HepG2 (cell line): ENCODE measurements around the gene SPHK1. TPM values are rescaled to one million over a fixed set of nuclear protein-coding genes. Genes with fewer than 3 reads are reported as not detected.

Experiments used
- GTF2F1 ChIP-seq: fragments of 150-350 bp; IDR thresholded peaks from 2 replicates; pipeline ENCODE4 v1.6.1; 2014; ENCODE audit warnings: low read length
- HOXA3 ChIP-seq: sonication (generic); formaldehyde crosslinking; IDR thresholded peaks from 2 replicates; pipeline ENCODE4 v1.5.0; 2020; ENCODE audit warnings: missing genetic modification reagents
- MAFG ChIP-seq: sonication (generic); formaldehyde crosslinking; IDR thresholded peaks from 2 replicates; pipeline ENCODE4 v1.5.1; 2020; ENCODE audit warnings: mild to moderate bottlenecking, missing genetic modification reagents
- NCOA2 ChIP-seq: sonication (generic); formaldehyde crosslinking; IDR thresholded peaks from 2 replicates; pipeline ENCODE4 v1.8.0; 2022; ENCODE audit warnings: inconsistent platforms
- NCOA5 ChIP-seq: sonication (generic); formaldehyde crosslinking; IDR thresholded peaks from 2 replicates; pipeline ENCODE4 v1.4.0; 2020; ENCODE audit warnings: missing genetic modification reagents
- NFIB ChIP-seq: sonication (generic); formaldehyde crosslinking; IDR thresholded peaks from 2 replicates; pipeline ENCODE4 v1.9.0; 2021; ENCODE audit warnings: missing genetic modification reagents, mild to moderate bottlenecking, borderline replicate concordance
- POLR2A ChIP-seq, 2 experiments: IDR thresholded peaks; 2 replicates each; pipeline ENCODE4 v1.6.1; 2011; ENCODE audit warnings: low read depth in 2 of 2, low read length in 2 of 2, mild to moderate bottlenecking in 1 of 2, moderate library complexity in 1 of 2; ENCODE audit not compliant: insufficient read depth in 1 of 2
- POLR2AphosphoS2 ChIP-seq: IDR thresholded peaks from 2 replicates; pipeline ENCODE4 v1.6.1; 2011; ENCODE audit warnings: low read depth, low read length, improper control_type of control experiment
- SP140L ChIP-seq: sonication (generic); formaldehyde crosslinking; IDR thresholded peaks from 2 replicates; pipeline ENCODE4 v1.4.0; 2020; ENCODE audit warnings: missing genetic modification reagents, borderline replicate concordance
- SRY ChIP-seq: sonication (generic); formaldehyde crosslinking; IDR thresholded peaks from 2 replicates; pipeline ENCODE4 v1.8.0; 2022; ENCODE audit warnings: mild to moderate bottlenecking, missing genetic modification reagents
- ZC3H4 ChIP-seq: sonication (generic); formaldehyde crosslinking; IDR thresholded peaks from 2 replicates; pipeline ENCODE4 v1.4.0; 2020; ENCODE audit warnings: missing genetic modification reagents, borderline replicate concordance
- ZKSCAN1 ChIP-seq: fragments of 150-350 bp; IDR thresholded peaks from 2 replicates; pipeline ENCODE4 v1.6.1; 2014; ENCODE audit warnings: low read length
- ZKSCAN5 ChIP-seq: sonication (generic); formaldehyde crosslinking; IDR thresholded peaks from 2 replicates; pipeline ENCODE4 v1.5.1; 2020; ENCODE audit warnings: mild to moderate bottlenecking, missing genetic modification reagents
- ZNF224 ChIP-seq: sonication (generic); formaldehyde crosslinking; IDR thresholded peaks from 2 replicates; pipeline ENCODE4 v1.5.0; 2020; ENCODE audit warnings: mild to moderate bottlenecking, missing genetic modification reagents
- ZNF3 ChIP-seq: IDR thresholded peaks from 2 replicates; pipeline ENCODE4 v1.7.0; 2017; ENCODE audit warnings: inconsistent platforms
- ZNF343 ChIP-seq: sonication (generic); formaldehyde crosslinking; IDR thresholded peaks from 2 replicates; pipeline ENCODE4 v1.4.0; 2020; ENCODE audit warnings: mild to moderate bottlenecking, missing genetic modification reagents
- ZNF510 ChIP-seq: sonication (generic); formaldehyde crosslinking; IDR thresholded peaks from 2 replicates; pipeline ENCODE4 v1.4.0; 2020; ENCODE audit warnings: low read depth, mild to moderate bottlenecking, missing genetic modification reagents
- ZNF546 ChIP-seq: sonication (generic); formaldehyde crosslinking; conservative IDR thresholded peaks from 2 replicates; pipeline ENCODE4 v1.8.1; 2023; ENCODE audit warnings: mild to moderate bottlenecking, missing genetic modification reagents
- ZNF564 ChIP-seq: sonication (generic); formaldehyde crosslinking; IDR thresholded peaks from 2 replicates; pipeline ENCODE4 v1.8.1; 2023; ENCODE audit warnings: mild to moderate bottlenecking, missing genetic modification reagents
- ZNF589 ChIP-seq: sonication (generic); formaldehyde crosslinking; conservative IDR thresholded peaks from 2 replicates; pipeline ENCODE4 v1.8.0; 2022; ENCODE audit warnings: mild to moderate bottlenecking, moderate library complexity, missing genetic modification reagents
- ZNF878 ChIP-seq: sonication (generic); formaldehyde crosslinking; IDR thresholded peaks from 2 replicates; pipeline ENCODE4 v1.8.1; 2023; ENCODE audit warnings: mild to moderate bottlenecking, missing genetic modification reagents, moderate library complexity
- ZSCAN31 ChIP-seq: sonication (generic); formaldehyde crosslinking; IDR thresholded peaks from 2 replicates; pipeline ENCODE4 v1.5.0; 2020; ENCODE audit warnings: low read depth, mild to moderate bottlenecking, missing genetic modification reagents
- polyA plus RNA-seq, 8 experiments: library from polyadenylated mRNA; depleted of rRNA in 3 of 8; stranded (reverse) in 7 of 8; unstranded in 1 of 8; fragments of >200 nt; fragmentation: Illumina TruSeq in 4 of 8; extraction: Trizol in 4 of 8; gene quantifications; 2 replicates each; pipeline versions ENCODE4 v1.2.1 to v1.2.3, GENCODE V29; 2011 to 2016; ENCODE audit warnings: low read depth in 4 of 8, missing spikeins in 1 of 8, mixed read lengths in 1 of 8; ENCODE audit not compliant: insufficient read depth in 1 of 8
- total RNA-seq, 5 experiments: library from RNA; depleted of rRNA; stranded (reverse); fragments of >200 nt; fragmentation: Illumina TruSeq; extraction: Trizol; gene quantifications; 2 replicates each; pipeline ENCODE4 v1.2.3, GENCODE V29; 2016; ENCODE audit warnings: low read depth in 1 of 5
- TF ChIP-seq, protein P1 (sequence below): sonication (generic); formaldehyde crosslinking; IDR thresholded peaks from 2 replicates; pipeline ENCODE4 v1.4.0; 2020; ENCODE audit warnings: missing genetic modification reagents
- TF ChIP-seq, protein P2 (sequence below): sonication (generic); formaldehyde crosslinking; IDR thresholded peaks from 2 replicates; pipeline ENCODE4 v1.8.0; 2022; ENCODE audit warnings: missing genetic modification reagents, mild to moderate bottlenecking, inconsistent platforms, borderline replicate concordance
- TF ChIP-seq, protein P3 (sequence below): IDR thresholded peaks from 2 replicates; pipeline ENCODE4 v1.6.1; 2016; ENCODE audit warnings: missing compliant biosample characterization, missing genetic modification reagents, borderline replicate concordance
- TF ChIP-seq, protein P4 (sequence below): sonication (generic); formaldehyde crosslinking; IDR thresholded peaks from 2 replicates; pipeline ENCODE4 v1.4.0; 2020; ENCODE audit warnings: low read depth, mild to moderate bottlenecking, missing genetic modification reagents

The SPHK1 gene
- total and polyA plus RNA-seq, 2 of the 13 experiments (the other 11 are each of a cell fraction or from before 2014, with no cell fraction given): 129 to 160 TPM

DNA sequence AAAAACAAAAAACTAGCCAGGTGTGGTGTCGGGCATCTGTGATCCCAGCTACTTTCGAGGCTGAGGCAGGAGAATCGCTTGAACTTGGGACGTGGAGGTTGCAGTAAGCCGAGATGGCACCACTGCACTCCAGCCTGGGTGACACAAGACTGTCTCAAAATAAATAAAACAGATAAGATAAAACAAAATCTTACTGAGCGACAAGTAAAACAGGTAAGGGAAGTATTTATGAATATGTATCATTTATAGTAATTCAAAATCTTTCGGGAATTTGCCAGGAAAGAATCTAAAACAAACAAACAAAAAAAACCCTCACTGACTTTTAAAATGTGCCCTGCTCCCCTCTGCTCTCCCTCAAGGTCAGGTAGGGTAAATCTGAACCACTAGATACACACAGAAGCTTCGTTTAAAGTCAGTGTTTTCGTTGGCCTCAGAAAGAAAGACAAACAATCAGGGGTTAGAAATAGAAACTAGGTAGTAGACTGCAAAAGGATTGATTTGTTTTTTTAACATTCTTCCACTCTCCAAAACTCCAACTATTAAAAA, 32.8 kb upstream of the SPHK1 start (continued):
- TF ChIP-seq, protein P1, sequence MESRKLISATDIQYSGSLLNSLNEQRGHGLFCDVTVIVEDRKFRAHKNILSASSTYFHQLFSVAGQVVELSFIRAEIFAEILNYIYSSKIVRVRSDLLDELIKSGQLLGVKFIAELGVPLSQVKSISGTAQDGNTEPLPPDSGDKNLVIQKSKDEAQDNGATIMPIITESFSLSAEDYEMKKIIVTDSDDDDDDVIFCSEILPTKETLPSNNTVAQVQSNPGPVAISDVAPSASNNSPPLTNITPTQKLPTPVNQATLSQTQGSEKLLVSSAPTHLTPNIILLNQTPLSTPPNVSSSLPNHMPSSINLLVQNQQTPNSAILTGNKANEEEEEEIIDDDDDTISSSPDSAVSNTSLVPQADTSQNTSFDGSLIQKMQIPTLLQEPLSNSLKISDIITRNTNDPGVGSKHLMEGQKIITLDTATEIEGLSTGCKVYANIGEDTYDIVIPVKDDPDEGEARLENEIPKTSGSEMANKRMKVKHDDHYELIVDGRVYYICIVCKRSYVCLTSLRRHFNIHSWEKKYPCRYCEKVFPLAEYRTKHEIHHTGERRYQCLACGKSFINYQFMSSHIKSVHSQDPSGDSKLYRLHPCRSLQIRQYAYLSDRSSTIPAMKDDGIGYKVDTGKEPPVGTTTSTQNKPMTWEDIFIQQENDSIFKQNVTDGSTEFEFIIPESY (CRISPR knock-in tag): no peak
- TF ChIP-seq SRY (CRISPR knock-in tag) (no peak), ZNF589 (CRISPR knock-in tag) (no peak), ZNF3 (no peak), ZNF546 (CRISPR knock-in tag) (no peak), ZNF343 (no peak), MAFG (CRISPR knock-in tag) (no peak), POLR2AphosphoS2 (no peak), ZKSCAN5 (CRISPR knock-in tag) (no peak), ZNF224 (CRISPR knock-in tag) (no peak), ZNF878 (CRISPR knock-in tag) (no peak), NCOA5 (CRISPR knock-in tag) (no peak), ZKSCAN1 (no peak), HOXA3 (CRISPR knock-in tag) (peak; percentile 60; the same call in 1 of the 2 replicates), GTF2F1 (no peak), POLR2A (IDR thresholded peaks at IDR 0.05; ENCODE audit: insufficient read depth in 1 of 2, low read depth in 2 of 2, low read length in 2 of 2) (no peak), ZSCAN31 (CRISPR knock-in tag) (0 out of 2 replicates have a peak, but pooled peaks have one; percentile 54), ZC3H4 (CRISPR knock-in tag) (no peak), SP140L (CRISPR knock-in tag) (no peak), NFIB (CRISPR knock-in tag) (no peak), ZNF510 (CRISPR knock-in tag) (peak; percentile 23; the same call in 1 of the 2 replicates), NCOA2 (CRISPR knock-in tag) (peak; percentile 72; the same call in 1 of the 2 replicates), ZNF564 (CRISPR knock-in tag) (no peak)
- TF ChIP-seq, protein P2, sequence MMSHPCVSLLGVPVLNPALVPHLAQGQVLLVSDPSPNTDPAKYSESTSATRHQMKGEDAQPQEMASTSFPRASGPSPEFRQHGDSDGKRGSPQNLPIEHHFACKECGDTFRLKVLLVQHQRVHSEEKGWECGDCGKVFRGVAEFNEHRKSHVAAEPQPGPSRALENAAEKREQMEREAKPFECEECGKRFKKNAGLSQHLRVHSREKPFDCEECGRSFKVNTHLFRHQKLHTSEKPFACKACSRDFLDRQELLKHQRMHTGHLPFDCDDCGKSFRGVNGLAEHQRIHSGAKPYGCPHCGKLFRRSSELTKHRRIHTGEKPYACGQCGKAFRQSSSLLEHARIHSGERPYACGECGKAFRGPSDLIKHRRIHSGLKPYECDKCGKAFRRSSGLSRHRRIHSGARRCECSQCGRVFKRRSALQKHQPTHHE (CRISPR knock-in tag): no peak
- TF ChIP-seq, protein P3, sequence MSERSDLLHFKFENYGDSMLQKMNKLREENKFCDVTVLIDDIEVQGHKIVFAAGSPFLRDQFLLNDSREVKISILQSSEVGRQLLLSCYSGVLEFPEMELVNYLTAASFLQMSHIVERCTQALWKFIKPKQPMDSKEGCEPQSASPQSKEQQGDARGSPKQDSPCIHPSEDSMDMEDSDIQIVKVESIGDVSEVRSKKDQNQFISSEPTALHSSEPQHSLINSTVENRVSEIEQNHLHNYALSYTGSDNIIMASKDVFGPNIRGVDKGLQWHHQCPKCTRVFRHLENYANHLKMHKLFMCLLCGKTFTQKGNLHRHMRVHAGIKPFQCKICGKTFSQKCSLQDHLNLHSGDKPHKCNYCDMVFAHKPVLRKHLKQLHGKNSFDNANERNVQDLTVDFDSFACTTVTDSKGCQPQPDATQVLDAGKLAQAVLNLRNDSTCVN (CRISPR knock-in tag): no peak
- TF ChIP-seq, protein P4, sequence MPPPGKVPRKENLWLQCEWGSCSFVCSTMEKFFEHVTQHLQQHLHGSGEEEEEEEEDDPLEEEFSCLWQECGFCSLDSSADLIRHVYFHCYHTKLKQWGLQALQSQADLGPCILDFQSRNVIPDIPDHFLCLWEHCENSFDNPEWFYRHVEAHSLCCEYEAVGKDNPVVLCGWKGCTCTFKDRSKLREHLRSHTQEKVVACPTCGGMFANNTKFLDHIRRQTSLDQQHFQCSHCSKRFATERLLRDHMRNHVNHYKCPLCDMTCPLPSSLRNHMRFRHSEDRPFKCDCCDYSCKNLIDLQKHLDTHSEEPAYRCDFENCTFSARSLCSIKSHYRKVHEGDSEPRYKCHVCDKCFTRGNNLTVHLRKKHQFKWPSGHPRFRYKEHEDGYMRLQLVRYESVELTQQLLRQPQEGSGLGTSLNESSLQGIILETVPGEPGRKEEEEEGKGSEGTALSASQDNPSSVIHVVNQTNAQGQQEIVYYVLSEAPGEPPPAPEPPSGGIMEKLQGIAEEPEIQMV (CRISPR knock-in tag): no peak
